ENCODE data around the gene KLHL29. TPM values are rescaled to one million over a fixed set of nuclear protein-coding genes. Genes with fewer than 3 reads are reported as not detected.

KLHL29 gene
- total RNA-seq, 3 donors from 2014 or later (not counting 1 experiment from before 2014, with no cell fraction given): 0.24 to 0.43 (median 0.33) TPM

DNA sequence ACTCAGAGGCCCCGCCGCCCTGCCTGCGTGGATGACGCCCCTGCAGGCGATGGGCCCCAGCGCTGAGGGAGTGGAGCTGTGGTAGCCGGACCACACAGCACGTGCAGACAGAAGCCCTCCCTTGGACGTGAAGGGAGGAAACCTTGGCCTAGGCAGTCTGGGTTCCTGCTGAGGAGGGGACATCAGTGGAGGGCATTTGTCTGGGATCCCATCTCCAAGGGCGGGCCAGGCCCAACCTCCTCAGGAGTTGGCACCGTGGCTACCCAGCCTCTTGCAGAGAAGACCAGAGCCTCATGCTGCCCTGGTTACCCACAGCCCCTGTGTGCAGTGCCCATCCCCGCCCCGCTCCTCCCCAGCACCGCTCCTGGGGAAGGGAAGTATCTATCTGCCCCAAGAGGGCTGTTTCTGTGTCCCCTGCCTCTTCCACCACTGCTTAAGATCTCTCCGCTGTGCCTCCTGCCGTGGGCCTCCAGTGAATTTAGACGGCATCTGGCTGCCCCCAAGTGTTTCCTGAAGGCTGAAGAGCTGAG lies 241.8 kb downstream of the KLHL29 start:
- no peak overlapping the region for H3K4me3 Mint-ChIP-seq
- H3K4me1 Mint-ChIP-seq: no peaks in the 10 kb centered on the region
- DNase-seq (no peak), ATAC-seq (no peak)
- H3K27me3 ChIP-seq (ENCODE audit: control insufficient read depth, insufficient read depth, low read length): no peaks in the 10 kb centered on the region
- intact Hi-C loops (cut with micrococcal nuclease): no loop called here
- H3K36me3 Mint-ChIP-seq: no peaks in the 10 kb centered on the region
- H3K36me3 ChIP-seq (ENCODE audit: control insufficient read depth, insufficient read depth, low read length): no peaks in the 10 kb centered on the region
- H3K27ac ChIP-seq (ENCODE audit: low read length): no peak overlapping the region
- TF ChIP-seq, protein P1, sequence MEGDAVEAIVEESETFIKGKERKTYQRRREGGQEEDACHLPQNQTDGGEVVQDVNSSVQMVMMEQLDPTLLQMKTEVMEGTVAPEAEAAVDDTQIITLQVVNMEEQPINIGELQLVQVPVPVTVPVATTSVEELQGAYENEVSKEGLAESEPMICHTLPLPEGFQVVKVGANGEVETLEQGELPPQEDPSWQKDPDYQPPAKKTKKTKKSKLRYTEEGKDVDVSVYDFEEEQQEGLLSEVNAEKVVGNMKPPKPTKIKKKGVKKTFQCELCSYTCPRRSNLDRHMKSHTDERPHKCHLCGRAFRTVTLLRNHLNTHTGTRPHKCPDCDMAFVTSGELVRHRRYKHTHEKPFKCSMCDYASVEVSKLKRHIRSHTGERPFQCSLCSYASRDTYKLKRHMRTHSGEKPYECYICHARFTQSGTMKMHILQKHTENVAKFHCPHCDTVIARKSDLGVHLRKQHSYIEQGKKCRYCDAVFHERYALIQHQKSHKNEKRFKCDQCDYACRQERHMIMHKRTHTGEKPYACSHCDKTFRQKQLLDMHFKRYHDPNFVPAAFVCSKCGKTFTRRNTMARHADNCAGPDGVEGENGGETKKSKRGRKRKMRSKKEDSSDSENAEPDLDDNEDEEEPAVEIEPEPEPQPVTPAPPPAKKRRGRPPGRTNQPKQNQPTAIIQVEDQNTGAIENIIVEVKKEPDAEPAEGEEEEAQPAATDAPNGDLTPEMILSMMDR (IDR thresholded peaks at IDR 0.05): no peak
- WGBS (ENCODE audit: insufficient coverage): 84% methylated on average over 17 of the region's 17 CpGs
- no peak overlapping the region for H3K27ac Mint-ChIP-seq
- H3K27me3 Mint-ChIP-seq (ENCODE audit: low read depth in 2 of 2): peaks cover 9 to 14% of the 10 kb centered on the region in 2 donors
- no peak overlapping the region for H3K4me3 ChIP-seq (ENCODE audit: low read length)
- peaks cover 0 to 4% of the 10 kb centered on the region in 2 donors for H3K9me3 Mint-ChIP-seq
- peaks cover 6% of the 10 kb centered on the region for H3K9me3 ChIP-seq (ENCODE audit: control insufficient read depth, insufficient read depth, low read length)
- no peaks in the 10 kb centered on the region for H3K4me1 ChIP-seq (ENCODE audit: control insufficient read depth, insufficient read depth, low read length)

DNA sequence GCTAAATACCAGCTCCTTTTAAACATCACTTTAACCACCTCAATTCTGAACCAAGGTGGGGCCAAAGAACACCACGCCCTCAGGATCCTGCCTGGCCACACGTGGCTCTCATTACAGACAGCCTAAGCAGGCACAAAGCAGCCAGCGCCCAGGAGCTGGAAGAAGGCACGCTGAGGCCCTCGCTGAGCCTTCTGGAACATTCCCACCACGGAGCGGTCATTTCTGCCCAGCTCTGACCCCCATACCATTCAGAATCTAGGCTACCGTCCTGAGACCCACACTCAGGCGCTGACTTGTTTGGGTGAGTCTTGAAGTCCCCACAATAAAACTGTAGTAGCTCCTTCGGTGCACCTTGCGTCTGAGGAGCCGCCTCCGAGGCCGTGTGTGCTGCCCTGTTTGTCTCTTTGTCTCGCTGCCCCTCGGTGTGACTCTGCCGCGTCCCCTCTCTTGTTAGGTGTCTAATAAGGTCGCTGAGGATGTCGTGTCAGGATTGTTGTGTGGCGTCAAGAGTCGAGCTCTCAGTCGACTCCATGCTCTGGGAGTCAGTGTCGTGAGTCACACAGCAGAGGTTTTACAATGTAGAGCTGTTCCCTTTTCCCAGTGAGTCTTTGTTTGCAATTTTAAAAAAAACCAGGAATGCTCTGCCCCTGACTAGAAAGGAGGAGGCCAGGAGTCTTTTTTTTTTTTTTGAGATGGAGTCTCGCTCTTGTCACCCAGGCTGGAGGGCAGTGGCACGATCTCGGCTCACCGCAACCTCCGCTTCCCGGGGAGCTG lies 242.4 kb downstream of the KLHL29 start:
- Histone ChIP-seq H3K4me1 (ENCODE audit: control insufficient read depth, insufficient read depth, low read length) (no peaks in the 10 kb centered on the region), H3K27me3 (ENCODE audit: control insufficient read depth, insufficient read depth, low read length) (no peaks in the 10 kb centered on the region), H3K4me3 (ENCODE audit: low read length) (no peak overlapping the region), H3K36me3 (ENCODE audit: control insufficient read depth, insufficient read depth, low read length) (no peaks in the 10 kb centered on the region), H3K27ac (ENCODE audit: low read length) (no peak overlapping the region), H3K9me3 (ENCODE audit: control insufficient read depth, insufficient read depth, low read length) (peaks cover 6% of the 10 kb centered on the region)
- intact Hi-C loops (cut with micrococcal nuclease): no loop called here
- Mint-ChIP-seq H3K4me3 (no peak overlapping the region), H3K27ac (no peak overlapping the region), H3K4me1 (no peaks in the 10 kb centered on the region), H3K27me3 (ENCODE audit: low read depth in 2 of 2) (peaks cover 8 to 12% of the 10 kb centered on the region in 2 donors), H3K36me3 (no peaks in the 10 kb centered on the region), H3K9me3 (peaks cover 0 to 4% of the 10 kb centered on the region in 2 donors)
- 84% methylated on average over 30 of the region's 30 CpGs for WGBS (ENCODE audit: insufficient coverage)
- DNase-seq (no peak), ATAC-seq (no peak)
- TF ChIP-seq, protein P1 (IDR thresholded peaks at IDR 0.05): no peak

DNA sequence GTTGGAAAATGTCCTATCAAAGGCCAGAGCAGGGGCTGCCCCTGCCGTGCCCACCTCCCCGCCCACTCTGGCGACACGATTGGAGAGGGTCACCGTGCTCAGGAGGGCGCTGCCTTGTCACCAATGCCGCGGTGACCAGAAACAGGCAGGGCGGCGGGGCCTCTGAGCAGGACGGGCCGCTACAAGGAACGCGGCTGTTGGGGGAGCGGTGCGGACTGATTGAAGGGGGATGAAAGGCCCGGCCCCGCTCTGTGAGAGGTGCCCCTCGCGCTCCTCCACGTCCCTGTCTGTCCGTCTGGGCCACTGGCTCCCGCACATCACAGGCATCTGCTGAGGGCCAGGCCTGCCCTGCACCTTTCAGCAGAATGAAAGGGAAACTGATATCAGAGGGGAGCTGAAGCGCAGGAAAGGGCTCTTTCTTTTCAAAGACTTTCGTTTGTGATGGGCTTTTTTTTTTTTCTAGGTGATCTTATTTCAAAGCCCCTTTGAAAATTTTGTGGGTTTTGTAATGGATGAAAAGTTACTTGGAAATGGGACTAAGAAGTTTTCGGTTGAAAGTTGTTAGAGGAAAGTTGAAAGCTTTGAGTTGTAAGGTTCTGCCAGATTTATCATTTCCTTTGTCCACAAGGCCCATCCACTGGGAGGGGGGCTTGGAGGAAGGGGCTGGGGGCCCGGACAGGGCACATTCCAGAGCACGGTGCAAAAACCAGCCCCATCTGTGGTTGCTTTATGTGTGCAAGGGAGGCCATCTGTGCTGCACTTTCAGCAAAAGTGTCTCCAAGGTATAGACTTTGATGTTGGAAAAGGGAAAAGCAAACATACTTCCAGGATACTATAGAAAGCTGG lies 244.2 kb downstream of the KLHL29 start:
- H3K36me3 Mint-ChIP-seq: no peaks in the 10 kb centered on the region
- peaks cover 0 to 4% of the 10 kb centered on the region in 2 donors for H3K9me3 Mint-ChIP-seq
- no peak overlapping the region for H3K4me3 Mint-ChIP-seq
- no peak overlapping the region for H3K27ac Mint-ChIP-seq
- DNase-seq (no peak), ATAC-seq (no peak)
- Histone ChIP-seq H3K27me3 (ENCODE audit: control insufficient read depth, insufficient read depth, low read length) (no peaks in the 10 kb centered on the region), H3K4me1 (ENCODE audit: control insufficient read depth, insufficient read depth, low read length) (no peaks in the 10 kb centered on the region), H3K27ac (ENCODE audit: low read length) (no peak overlapping the region), H3K9me3 (ENCODE audit: control insufficient read depth, insufficient read depth, low read length) (peaks cover 6% of the 10 kb centered on the region), H3K36me3 (ENCODE audit: control insufficient read depth, insufficient read depth, low read length) (no peaks in the 10 kb centered on the region), H3K4me3 (ENCODE audit: low read length) (no peak overlapping the region)
- TF ChIP-seq, protein P1 (IDR thresholded peaks at IDR 0.05): no peak
- no peaks in the 10 kb centered on the region for H3K27me3 Mint-ChIP-seq (ENCODE audit: low read depth in 2 of 2)
- intact Hi-C loops (cut with micrococcal nuclease): no loop called here
- H3K4me1 Mint-ChIP-seq: no peaks in the 10 kb centered on the region
- 82% methylated on average over 28 of the region's 28 CpGs for WGBS (ENCODE audit: insufficient coverage)
